Sigmoid colon (tissue), 4 donors: ENCODE measurements around the gene AGT.

Source experiments
- EP300 ChIP-seq, 4 donors: sonication (generic); formaldehyde crosslinking; IDR thresholded peaks; one replicate each; pipeline ENCODE4 v1.6.1; 2017; ENCODE audit warnings: antibody characterized with exemption in 4 of 4
- POLR2AphosphoS5 ChIP-seq, 4 donors: sonication (generic); formaldehyde crosslinking; IDR thresholded peaks; one replicate each; pipeline ENCODE4 v1.6.1; 2017; ENCODE audit warnings: antibody characterized with exemption in 4 of 4
- TF ChIP-seq, protein P1 (sequence below), 4 experiments: fragments of 450-650 bp in 3 of 4; fragments of 200-600 bp in 1 of 4; IDR thresholded peaks; one replicate each; pipeline ENCODE4 v1.5.1; 2016 to 2019; ENCODE audit warnings: antibody characterized with exemption in 4 of 4, mild to moderate bottlenecking in 3 of 4, moderate library complexity in 2 of 4

DNA sequence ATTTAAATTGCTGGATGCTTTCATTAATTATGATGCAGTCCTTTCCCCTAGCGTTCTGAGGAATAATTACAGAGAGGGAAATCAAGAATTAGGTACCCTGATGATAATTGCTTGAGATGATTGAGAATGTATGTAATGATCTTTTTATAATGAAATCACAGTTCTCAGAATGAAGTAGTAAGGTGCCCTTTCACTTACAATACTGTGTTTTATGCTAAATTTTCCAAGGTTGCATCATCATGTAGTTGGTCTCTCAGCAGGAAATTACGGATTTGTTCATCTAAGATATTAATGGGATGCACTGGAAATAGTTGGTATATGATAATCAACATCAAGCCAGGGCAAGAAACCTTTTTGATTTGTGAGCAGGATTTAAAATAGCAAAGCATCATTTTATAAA lies 34.1 kb downstream of the AGT start:
- TF ChIP-seq, protein P1, sequence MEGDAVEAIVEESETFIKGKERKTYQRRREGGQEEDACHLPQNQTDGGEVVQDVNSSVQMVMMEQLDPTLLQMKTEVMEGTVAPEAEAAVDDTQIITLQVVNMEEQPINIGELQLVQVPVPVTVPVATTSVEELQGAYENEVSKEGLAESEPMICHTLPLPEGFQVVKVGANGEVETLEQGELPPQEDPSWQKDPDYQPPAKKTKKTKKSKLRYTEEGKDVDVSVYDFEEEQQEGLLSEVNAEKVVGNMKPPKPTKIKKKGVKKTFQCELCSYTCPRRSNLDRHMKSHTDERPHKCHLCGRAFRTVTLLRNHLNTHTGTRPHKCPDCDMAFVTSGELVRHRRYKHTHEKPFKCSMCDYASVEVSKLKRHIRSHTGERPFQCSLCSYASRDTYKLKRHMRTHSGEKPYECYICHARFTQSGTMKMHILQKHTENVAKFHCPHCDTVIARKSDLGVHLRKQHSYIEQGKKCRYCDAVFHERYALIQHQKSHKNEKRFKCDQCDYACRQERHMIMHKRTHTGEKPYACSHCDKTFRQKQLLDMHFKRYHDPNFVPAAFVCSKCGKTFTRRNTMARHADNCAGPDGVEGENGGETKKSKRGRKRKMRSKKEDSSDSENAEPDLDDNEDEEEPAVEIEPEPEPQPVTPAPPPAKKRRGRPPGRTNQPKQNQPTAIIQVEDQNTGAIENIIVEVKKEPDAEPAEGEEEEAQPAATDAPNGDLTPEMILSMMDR (IDR thresholded peaks at IDR 0.05): no peak
- TF ChIP-seq POLR2AphosphoS5 (IDR thresholded peaks at IDR 0.05): no peak
- no peak for TF ChIP-seq EP300 (IDR thresholded peaks at IDR 0.05)
